Measurements from ENCODE around the gene CCSER1. TPM values are rescaled to one million over a fixed set of nuclear protein-coding genes. Genes with fewer than 3 reads are reported as not detected.

CCSER1 gene
- total RNA-seq, 1 experiment from 2014 or later = 4.1 TPM

DNA sequence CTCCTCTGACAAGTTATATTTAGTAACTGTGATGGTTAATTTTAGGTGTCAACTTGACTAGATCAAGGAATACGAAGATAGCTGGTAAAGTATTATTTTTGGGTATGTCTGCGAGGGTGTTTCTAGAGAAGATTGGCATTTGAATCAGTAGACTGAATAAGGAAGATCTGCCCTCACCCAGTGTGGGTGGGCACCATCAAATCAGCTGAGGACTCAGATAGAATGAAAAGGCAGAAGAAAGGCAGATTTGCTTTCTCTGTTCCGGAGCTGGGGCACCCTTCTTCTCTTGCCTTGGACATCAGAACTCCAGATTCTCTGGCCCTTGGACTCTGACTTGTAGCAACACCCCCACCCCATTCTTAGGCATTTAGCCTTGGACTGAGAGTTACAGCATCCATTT lies 981.6 kb downstream of the CCSER1 start:
- Mint-ChIP-seq H3K27me3 (ENCODE audit: insufficient read depth, unreplicated experiment) (no peaks in the 10 kb centered on the region), H3K4me3 (ENCODE audit: unreplicated experiment) (no peak overlapping the region), H3K9me3 (ENCODE audit: unreplicated experiment) (peaks cover 12% of the 10 kb centered on the region), H3K27ac (ENCODE audit: unreplicated experiment) (no peak overlapping the region), H3K4me1 (ENCODE audit: low read depth, unreplicated experiment) (no peaks in the 10 kb centered on the region), H3K36me3 (ENCODE audit: insufficient read depth, unreplicated experiment) (no peaks in the 10 kb centered on the region)
- Histone ChIP-seq H3K9me3 (no peaks in the 10 kb centered on the region), H3K36me3 (ENCODE audit: control insufficient read depth, insufficient read depth, low read length) (no peaks in the 10 kb centered on the region), H3K4me3 (ENCODE audit: low read depth, low read length) (no peak overlapping the region), H3K27me3 (replicated peaks; ENCODE audit: control insufficient read depth, insufficient read depth, low read length) (no peaks in the 10 kb centered on the region), H3K4me1 (no peaks in the 10 kb centered on the region)
- TF ChIP-seq, protein P1, sequence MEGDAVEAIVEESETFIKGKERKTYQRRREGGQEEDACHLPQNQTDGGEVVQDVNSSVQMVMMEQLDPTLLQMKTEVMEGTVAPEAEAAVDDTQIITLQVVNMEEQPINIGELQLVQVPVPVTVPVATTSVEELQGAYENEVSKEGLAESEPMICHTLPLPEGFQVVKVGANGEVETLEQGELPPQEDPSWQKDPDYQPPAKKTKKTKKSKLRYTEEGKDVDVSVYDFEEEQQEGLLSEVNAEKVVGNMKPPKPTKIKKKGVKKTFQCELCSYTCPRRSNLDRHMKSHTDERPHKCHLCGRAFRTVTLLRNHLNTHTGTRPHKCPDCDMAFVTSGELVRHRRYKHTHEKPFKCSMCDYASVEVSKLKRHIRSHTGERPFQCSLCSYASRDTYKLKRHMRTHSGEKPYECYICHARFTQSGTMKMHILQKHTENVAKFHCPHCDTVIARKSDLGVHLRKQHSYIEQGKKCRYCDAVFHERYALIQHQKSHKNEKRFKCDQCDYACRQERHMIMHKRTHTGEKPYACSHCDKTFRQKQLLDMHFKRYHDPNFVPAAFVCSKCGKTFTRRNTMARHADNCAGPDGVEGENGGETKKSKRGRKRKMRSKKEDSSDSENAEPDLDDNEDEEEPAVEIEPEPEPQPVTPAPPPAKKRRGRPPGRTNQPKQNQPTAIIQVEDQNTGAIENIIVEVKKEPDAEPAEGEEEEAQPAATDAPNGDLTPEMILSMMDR (IDR thresholded peaks at IDR 0.05; ENCODE audit: insufficient read depth in 1 of 2, low read depth in 1 of 2, low read length in 1 of 2, severe bottlenecking in 1 of 2, unreplicated experiment in 1 of 2) = no peak
- POLR2A ChIA-PET = no interaction called here
- no TSS peak for BruUV-seq (replicated peaks)
- intact Hi-C loops (cut with micrococcal nuclease; ENCODE audit: unreplicated experiment) = no loop called here
- CTCF ChIA-PET = no interaction called here
- DNase-seq = no peak

GRCh38 chr4:91111556-91111955 lies 984.4 kb downstream of the CCSER1 start:
- no TSS peak for BruUV-seq (replicated peaks)
- Histone ChIP-seq H3K4me3 (ENCODE audit: low read depth, low read length) (no peak overlapping the region), H3K36me3 (ENCODE audit: control insufficient read depth, insufficient read depth, low read length) (no peaks in the 10 kb centered on the region), H3K27me3 (replicated peaks; ENCODE audit: control insufficient read depth, insufficient read depth, low read length) (no peaks in the 10 kb centered on the region), H3K9me3 (no peaks in the 10 kb centered on the region), H3K4me1 (no peaks in the 10 kb centered on the region)
- CTCF ChIA-PET = no interaction called here
- no peaks in the 10 kb centered on the region for H3K36me3 Mint-ChIP-seq (ENCODE audit: insufficient read depth, unreplicated experiment)
- H3K4me1 Mint-ChIP-seq (ENCODE audit: low read depth, unreplicated experiment) = no peaks in the 10 kb centered on the region
- no peak overlapping the region for H3K4me3 Mint-ChIP-seq (ENCODE audit: unreplicated experiment)
- DNase-seq = no peak
- H3K9me3 Mint-ChIP-seq (ENCODE audit: unreplicated experiment) = no peaks in the 10 kb centered on the region
- POLR2A ChIA-PET = no interaction called here
- no peaks in the 10 kb centered on the region for H3K27me3 Mint-ChIP-seq (ENCODE audit: insufficient read depth, unreplicated experiment)
- TF ChIP-seq, protein P1 (IDR thresholded peaks at IDR 0.05; ENCODE audit: insufficient read depth in 1 of 2, low read depth in 1 of 2, low read length in 1 of 2, severe bottlenecking in 1 of 2, unreplicated experiment in 1 of 2) = no peak
- intact Hi-C loops (cut with micrococcal nuclease; ENCODE audit: unreplicated experiment) = loop anchor here (5.0 kb wide), 2 partner anchors 936 to 1051 kb away; no protein-coding TSS in a partner anchor
- no peak overlapping the region for H3K27ac Mint-ChIP-seq (ENCODE audit: unreplicated experiment)

DNA sequence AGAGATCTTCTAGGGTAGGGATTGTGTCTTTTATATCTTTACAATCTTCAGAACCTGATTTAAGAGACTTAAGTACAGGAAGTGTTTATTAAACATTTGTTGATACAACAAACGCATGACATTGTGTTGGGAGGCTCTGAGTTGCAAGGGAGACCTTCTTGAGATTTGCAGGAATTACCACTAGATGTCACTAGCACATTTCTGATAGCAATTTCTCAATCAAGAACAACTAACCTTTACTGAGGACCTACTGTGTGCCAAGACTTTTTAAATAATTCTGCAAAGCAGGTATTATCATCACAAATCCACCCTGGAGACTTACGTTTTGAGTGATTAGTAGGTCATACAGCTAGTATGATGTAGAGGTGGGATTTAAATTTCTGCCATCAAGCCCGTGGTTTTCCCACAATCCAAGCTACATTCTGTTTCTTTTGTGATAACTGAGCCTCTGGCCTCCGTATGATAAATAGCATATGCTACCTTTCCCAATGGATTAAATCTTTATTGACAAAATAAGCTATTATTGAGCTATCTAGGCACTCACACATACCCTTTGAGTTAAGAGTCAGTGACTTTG lies 986.0 kb downstream of the CCSER1 start:
- Histone ChIP-seq H3K4me1 (no peaks in the 10 kb centered on the region), H3K36me3 (ENCODE audit: control insufficient read depth, insufficient read depth, low read length) (no peaks in the 10 kb centered on the region), H3K4me3 (ENCODE audit: low read depth, low read length) (no peak overlapping the region), H3K9me3 (no peaks in the 10 kb centered on the region), H3K27me3 (replicated peaks; ENCODE audit: control insufficient read depth, insufficient read depth, low read length) (no peaks in the 10 kb centered on the region)
- no peaks in the 10 kb centered on the region for H3K4me1 Mint-ChIP-seq (ENCODE audit: low read depth, unreplicated experiment)
- no peak overlapping the region for H3K27ac Mint-ChIP-seq (ENCODE audit: unreplicated experiment)
- intact Hi-C loops (cut with micrococcal nuclease; ENCODE audit: unreplicated experiment) = loop anchor here (1.0 to 5.0 kb wide), 4 partner anchors 389 to 1049 kb away; no protein-coding TSS in a partner anchor
- BruUV-seq (replicated peaks) = no TSS peak
- no peaks in the 10 kb centered on the region for H3K27me3 Mint-ChIP-seq (ENCODE audit: insufficient read depth, unreplicated experiment)
- H3K4me3 Mint-ChIP-seq (ENCODE audit: unreplicated experiment) = no peak overlapping the region
- DNase-seq = peak in 1 of 2 experiments; percentile 23
- TF ChIP-seq, protein P1 (IDR thresholded peaks at IDR 0.05; ENCODE audit: insufficient read depth in 1 of 2, low read depth in 1 of 2, low read length in 1 of 2, severe bottlenecking in 1 of 2, unreplicated experiment in 1 of 2) = peak; percentile 47 to 78
- ChIA-PET POLR2A (no interaction called here), CTCF (no interaction called here)
- no peaks in the 10 kb centered on the region for H3K36me3 Mint-ChIP-seq (ENCODE audit: insufficient read depth, unreplicated experiment)
- no peaks in the 10 kb centered on the region for H3K9me3 Mint-ChIP-seq (ENCODE audit: unreplicated experiment)

Measured in Caco-2 (cell line).